ENCODE measurements around the gene CNTNAP2.
"Not testable (repeated sequence)": the region's sequence is repeated elsewhere in the genome, so short reads cannot be mapped to it uniquely, and the experiment has no call there.

The CNTNAP2 gene

DNA sequence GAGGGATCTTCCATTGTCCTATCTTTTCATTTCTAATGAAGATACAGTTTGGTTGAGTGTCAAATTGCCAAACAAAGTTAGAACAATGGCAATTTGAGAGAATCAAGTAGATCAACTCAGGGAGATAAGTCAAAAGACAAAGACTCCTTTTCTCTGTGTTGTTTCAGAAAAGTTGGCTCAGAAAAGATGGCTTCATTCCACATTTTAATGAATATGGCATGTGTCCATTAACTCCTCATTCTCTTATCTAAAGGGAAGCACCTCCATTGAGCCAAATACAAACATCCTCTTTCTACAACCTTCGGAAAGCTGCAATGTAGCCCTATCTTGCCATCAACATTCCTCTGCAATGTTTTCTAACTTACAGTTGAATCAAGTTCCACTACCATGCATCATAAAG lies 1535.0 kb downstream of the CNTNAP2 start:
- DNase-seq (ENCODE audit: low read depth) = no peak

DNA sequence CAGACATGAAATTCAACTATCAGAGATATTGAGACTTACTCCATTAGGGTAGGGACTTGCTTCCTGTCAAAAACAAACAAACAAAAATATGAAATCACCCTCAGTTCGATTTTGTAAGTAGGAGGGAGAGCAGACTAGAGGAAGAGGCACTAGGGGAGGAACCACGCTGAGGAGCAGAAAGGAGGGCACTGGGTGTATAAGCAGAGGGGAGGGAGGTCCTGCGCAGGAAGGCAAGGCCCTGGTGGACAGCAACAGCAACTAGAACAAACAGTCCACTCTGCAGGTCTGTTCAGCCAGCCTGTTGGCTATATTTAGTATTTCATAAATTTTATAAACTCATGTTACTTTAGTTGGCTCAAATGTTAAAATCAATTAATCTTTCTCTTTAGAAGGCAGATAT lies 1536.9 kb downstream of the CNTNAP2 start:
- no peak for DNase-seq (ENCODE audit: low read depth)

- no peak for DNase-seq (ENCODE audit: low read depth)
These were observed 1541.9 kb downstream of the CNTNAP2 start for GRCh38 chr7:147658392-147658967.

GRCh38 chr7:147659036-147659995 lies 1542.7 kb downstream of the CNTNAP2 start:
- no peak for DNase-seq (ENCODE audit: low read depth)

DNA sequence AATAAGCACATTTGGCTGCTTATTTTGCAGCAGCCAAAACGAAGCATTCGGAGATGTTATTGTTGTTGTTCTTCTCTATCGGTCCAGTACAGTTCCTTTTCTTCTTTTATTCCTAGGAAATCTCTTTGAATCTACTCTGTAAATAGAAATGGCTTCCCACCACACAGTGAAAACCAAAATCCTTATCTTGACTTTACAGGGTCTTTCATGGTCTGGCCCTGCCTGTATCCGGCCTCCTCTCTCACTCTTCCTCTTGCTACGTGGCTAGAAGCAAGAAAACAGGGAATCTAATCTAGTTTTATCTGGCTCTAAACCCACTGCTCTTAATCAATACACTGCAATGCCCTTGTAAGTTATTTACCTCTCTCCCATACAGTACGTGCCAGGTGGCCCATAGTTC lies 1547.9 kb downstream of the CNTNAP2 start:
- no peak for DNase-seq (ENCODE audit: low read depth)

GRCh38 chr7:147670759-147671158 lies 1554.2 kb downstream of the CNTNAP2 start:
- DNase-seq (ENCODE audit: low read depth) = no peak

DNA sequence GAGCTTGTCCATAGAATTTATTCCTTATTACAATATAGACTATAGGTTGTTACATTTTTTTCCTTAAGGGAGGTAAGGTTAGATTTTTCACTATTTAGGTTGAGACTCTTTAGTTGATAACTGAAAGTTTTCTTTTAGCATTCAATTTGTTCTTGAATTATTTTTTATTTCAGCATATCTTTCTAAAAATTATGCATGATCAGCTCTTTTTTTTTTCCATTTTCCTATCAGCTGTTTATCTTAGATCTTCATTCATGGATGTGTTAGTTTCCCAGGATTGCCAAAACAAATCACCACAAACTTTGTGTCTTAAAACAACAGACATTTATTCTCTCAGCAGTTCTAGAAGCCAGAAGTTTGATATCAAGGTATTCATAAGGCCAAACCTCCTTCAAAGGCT lies 1558.1 kb downstream of the CNTNAP2 start:
- no peak for DNase-seq (ENCODE audit: low read depth)

- DNase-seq (ENCODE audit: low read depth) = no peak
These were observed 1562.3 kb downstream of the CNTNAP2 start for GRCh38 chr7:147678943-147679342.

GRCh38 chr7:147681530-147681929 lies 1564.9 kb downstream of the CNTNAP2 start:
- DNase-seq (ENCODE audit: low read depth) = no peak

GRCh38 chr7:147700702-147701101 lies 1584.1 kb downstream of the CNTNAP2 start:
- no peak for DNase-seq (ENCODE audit: low read depth)

DNA sequence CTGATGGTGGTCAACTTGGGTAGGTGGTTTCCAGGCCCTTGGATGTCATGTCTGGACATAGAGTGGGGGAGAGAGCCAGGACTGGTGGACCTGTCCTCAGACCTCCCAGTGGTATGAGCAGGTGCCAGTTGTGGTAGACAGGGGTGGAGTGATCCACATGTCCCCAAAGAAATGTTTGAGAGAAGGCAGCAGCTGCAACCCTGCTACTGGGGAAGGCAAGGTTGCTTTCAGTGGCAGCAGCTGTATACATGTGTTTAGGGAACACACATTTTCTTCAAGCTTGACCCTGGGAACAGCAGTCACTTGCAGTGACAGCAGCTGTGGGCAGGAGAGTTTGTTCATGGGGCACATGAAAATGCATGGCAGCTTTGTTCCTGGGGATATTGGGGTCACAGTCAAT lies 1591.3 kb downstream of the CNTNAP2 start:
- no peak for DNase-seq (ENCODE audit: low read depth)

DNA sequence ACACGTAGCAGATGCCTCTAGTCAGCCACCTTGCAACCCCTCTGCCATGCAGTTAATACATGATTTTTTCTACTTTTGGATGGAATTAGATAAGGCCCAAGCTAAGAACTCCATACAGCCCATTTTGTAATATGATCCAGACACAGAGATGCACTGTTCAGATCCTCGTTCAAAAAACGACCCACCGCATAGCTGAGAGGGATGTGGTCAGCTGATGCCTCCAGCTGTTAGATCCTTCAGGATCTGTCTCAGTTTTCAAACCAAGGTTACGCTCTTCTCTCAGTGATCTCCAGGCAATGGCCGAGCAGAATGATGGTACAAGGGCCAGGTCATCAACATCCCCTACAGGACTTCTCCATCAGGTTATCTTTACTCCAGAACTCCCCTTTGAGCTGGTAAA lies 1592.3 kb downstream of the CNTNAP2 start:
- DNase-seq (ENCODE audit: low read depth) = no peak

- DNase-seq (ENCODE audit: low read depth) = no peak
These were observed 1594.8 kb downstream of the CNTNAP2 start for GRCh38 chr7:147711447-147711846.

- no peak for DNase-seq (ENCODE audit: low read depth)
These were observed 1605.6 kb downstream of the CNTNAP2 start for GRCh38 chr7:147721962-147722830.

GRCh38 chr7:147723536-147723935 lies 1606.9 kb downstream of the CNTNAP2 start:
- no peak for DNase-seq (ENCODE audit: low read depth)

- DNase-seq (ENCODE audit: low read depth) = no peak
These were observed 1614.7 kb downstream of the CNTNAP2 start for GRCh38 chr7:147731311-147731710.

- not testable (repeated sequence) for DNase-seq (ENCODE audit: low read depth)
These were observed 1621.1 kb downstream of the CNTNAP2 start for GRCh38 chr7:147737559-147738214.

DNA sequence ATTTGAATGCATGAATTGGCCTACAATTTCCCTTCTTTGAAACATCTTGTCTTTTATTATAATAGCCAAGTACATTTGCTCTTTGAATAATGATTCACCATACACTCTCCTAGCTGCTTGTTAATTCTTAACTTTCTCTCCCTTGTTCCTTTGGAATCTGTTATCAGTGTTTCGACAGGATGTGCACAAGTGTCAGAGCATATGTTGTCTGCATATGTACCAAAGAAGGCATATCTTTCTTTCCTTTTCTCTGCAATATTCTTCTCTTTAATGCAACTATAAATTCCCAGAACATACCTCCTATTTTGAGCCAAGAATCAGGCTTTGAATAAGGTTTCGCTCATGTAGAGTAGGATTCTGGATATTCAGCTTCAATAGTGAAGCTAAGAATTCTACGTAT lies 1625.7 kb downstream of the CNTNAP2 start:
- DNase-seq (ENCODE audit: low read depth) = no peak

GRCh38 chr7:147756300-147756699 lies 1639.7 kb downstream of the CNTNAP2 start:
- DNase-seq (ENCODE audit: low read depth) = no peak

DNA sequence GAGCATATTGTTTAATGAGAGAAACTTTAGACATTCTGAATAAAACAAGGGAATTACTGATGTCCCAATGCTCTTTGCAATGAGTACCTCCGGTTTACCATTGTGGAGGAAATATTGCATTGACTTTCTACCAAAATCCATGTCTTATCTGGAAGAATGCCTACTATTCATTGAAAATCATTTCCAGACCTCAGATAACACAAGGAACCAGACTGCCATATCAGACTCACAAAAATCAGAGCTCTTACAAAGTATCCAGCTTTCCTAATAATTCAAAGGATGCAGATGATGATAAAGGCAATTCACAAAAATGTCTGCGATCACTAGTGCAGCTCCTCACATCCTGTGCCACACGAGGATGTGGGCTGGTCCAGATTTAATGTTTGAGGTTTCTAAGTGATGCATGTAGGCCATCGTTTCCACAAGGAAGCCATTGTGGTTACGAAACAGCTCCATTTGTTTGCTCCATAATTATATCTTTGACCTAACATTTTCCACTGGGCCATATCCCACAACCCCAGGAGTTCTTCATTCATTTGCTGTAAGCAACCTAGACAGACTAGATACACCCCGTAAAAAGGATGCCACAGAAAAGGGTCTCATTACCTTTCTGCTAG lies 1642.8 kb downstream of the CNTNAP2 start:
- no peak for DNase-seq (ENCODE audit: low read depth)

- no peak for DNase-seq (ENCODE audit: low read depth)
These were observed 1648.7 kb downstream of the CNTNAP2 start for GRCh38 chr7:147765301-147765700.

DNA sequence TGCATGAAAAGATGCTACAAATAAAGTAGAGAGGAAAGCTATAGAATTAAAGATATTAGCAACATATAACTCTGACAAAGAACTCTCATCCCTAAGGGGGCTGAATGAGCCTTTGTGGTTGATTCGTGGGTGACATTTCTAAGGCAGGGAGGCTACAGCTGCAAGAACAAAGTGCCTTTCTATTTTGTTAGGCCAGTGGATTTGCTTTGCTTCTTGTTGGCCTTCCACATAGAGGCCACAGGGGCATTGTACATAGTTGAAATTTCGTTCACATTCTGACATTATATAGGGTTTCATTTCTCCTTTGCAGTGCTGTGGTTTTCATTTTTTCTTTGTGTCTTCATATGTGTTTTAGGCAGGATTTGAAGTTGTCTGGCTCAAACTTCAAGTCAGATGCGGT lies 1654.7 kb downstream of the CNTNAP2 start:
- DNase-seq (ENCODE audit: low read depth) = no peak

All from stimulated activated CD8-positive, alpha-beta memory T cell treated with anti-CD3 and anti-CD28 coated beads, Interleukin-12 subunit alpha, Interleukin-12 subunit beta, amount 100 ng/mL, for 1 hour (primary cell).